COLO829 (cell line): ENCODE data around the gene TRMT10C.
"Not testable (repeated sequence)": the region's sequence is repeated elsewhere in the genome, so short reads cannot be mapped to it uniquely, and the experiment has no call there.

Source experiments
- DNase-seq: peaks from one replicate; pipeline ENCODE4 v3.0.0; 2012; ENCODE audit warnings: low spot score

Gene TRMT10C

GRCh38 chr3:101561630-101562328 lies at the start of gene TRMT10C:
TRMT10C (plus strand) TSS chr3:101561868; CDS start chr3:101564782, 2,914 bp downstream.
- peak; percentile 95 for DNase-seq

DNA sequence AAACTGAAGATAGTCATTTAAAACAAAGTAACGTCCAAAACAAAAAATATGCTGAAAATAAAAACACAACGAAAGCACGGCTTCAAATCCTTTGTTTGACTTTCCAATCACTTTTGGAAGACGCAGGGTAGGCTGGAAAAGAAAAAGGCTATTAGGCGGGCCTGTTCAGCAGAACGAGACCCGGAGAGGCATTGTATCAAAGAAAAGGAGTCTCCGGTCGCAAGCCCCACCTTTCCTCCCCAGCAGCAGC lies 49.3 kb upstream of the TRMT10C start:
- DNase-seq = no peak

DNA sequence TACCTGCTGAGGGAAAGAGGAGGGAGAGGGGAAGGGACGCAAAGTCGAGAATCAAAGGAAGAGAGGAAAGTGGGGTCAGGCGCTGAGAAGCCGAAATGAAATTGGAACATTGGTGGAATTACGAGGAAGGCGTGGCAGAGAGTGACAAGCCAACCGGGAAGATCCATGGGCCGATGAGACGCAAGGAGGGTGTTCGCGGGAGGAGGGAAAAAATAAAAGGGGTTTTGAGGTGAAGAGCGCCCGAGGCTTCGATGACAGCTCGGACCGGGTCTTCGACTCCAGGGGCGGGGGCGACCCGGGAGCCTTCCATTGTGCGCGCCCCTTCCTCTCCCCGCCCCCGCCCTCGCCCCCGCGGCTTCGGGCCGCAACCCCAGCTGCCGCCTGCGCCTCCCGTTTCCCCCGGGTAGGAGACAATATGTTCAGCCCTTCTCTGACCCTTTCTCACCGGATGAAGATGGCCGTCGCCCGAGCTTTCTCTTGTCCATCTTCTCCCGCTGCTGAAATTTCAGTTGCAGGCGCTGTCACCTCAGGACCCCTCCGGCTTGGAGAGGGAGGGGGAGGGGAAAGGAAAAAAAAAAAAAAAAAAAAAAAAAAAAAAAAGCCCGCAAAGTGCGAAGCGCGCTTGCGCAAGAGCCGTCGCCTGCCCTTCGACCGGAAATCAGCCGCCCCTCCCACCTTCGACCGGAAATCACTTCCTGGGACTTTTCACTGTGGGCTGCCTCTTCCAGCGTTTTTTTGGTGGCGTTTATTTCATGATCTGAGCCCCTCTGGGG lies 48.8 kb upstream of the TRMT10C start, which contains the start of gene SENP7:
Gene SENP7 (minus strand): TSS at position 567 of the 773 bp plus-strand sequence. CDS start 82 bp downstream, at position 485.
- DNase-seq = peak; percentile 99

DNA sequence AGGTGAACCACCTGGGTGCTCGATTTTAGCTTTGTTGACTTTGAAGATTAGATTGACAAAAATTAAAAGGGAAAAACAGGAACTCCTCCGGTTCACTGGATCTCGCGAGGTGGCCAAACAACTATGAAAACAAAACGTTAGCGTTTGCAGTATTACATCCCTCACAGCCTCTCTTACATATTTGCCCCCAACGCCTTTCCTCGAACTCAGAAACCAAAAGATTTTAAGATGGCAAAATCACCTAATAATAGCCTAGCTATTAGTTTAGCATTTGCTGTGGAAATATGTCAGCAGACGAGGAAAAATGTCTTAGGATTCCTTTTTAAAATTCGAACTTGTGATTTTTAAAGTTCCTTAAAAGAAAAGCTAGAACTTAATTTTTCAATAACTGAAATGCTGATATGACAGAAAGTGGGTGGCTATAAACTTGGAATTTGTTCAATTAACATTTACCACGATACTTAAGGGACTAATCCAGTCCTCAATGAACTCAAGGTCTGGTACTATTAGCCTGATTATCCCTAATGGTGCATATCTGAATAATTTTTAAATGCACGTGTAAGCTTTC lies 48.2 kb upstream of the TRMT10C start:
- peak; percentile 9 for DNase-seq

DNA sequence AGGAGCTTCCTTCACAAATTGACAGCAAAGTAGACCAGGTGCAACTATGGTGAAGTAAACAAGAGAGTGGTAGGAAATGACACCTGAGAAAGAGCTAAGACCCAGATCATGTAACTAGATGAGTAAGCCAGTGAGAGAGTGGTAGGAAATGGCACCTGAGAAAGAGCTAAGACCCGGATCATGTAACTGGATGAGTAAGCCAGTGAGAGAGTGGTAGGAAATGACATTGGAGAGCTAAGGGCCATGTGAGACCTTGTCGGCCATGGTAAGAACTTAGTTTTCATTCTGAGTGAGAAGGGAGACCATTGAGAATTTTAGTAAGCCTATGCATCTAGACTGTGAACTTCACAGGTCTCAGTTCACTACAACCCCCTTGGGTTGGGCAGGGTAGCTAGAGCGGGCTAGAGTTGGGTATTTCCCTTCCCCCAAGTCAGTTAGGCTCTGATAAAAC lies 43.2 kb upstream of the TRMT10C start:
- no peak for DNase-seq

GRCh38 chr3:101519685-101520365 lies 41.8 kb upstream of the TRMT10C start:
- no peak for DNase-seq

- no peak for DNase-seq
Observed at GRCh38 chr3:101521211-101521701, 40.4 kb upstream of the TRMT10C start.

- no peak for DNase-seq
Observed at GRCh38 chr3:101527441-101527840, 34.2 kb upstream of the TRMT10C start.

GRCh38 chr3:101527906-101528305 lies 33.8 kb upstream of the TRMT10C start:
- no peak for DNase-seq

GRCh38 chr3:101529816-101530685 lies 31.6 kb upstream of the TRMT10C start:
- no peak for DNase-seq

GRCh38 chr3:101530686-101531047 lies 31.0 kb upstream of the TRMT10C start:
- no peak for DNase-seq

- DNase-seq = peak; percentile 79
Observed at GRCh38 chr3:101531473-101532086, 30.1 kb upstream of the TRMT10C start.

DNA sequence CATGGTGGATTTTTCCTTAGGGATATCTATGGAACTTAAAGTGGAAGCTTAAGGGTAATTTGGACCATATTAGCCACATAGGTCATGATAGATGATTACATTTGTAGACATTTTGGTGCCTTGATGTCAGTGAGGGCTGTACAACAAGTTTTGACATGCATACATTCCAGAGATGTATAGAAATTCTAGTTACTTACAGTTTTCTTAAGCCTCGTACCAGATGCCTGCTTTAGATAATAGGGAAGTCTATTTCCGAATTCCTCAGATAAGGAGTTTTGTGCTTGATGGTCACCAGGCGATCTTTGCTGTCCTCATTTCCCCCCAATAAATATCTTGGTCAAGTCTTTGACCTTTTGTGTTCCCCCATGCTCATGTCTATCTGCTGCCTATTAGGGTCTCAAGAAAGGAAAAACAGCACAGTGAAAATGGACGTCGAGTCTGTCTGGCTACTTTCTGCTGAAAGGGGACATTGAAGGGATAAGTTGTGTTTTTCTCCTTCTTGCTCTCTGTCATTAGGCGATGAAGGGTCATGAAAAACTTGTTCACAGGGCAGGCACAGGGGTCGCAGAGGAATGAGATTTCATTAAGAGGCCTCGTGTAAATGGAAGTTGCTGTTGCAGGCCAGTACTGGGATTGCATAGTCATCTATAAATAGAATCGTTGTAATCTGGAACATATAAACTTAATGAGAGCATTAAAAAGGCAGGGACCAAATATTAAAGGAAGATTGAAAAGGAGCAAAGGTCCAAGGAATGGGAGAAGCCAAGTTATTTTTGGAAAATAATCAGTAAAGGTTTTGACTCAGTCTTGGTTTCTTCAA lies 28.7 kb upstream of the TRMT10C start:
- no peak for DNase-seq

DNA sequence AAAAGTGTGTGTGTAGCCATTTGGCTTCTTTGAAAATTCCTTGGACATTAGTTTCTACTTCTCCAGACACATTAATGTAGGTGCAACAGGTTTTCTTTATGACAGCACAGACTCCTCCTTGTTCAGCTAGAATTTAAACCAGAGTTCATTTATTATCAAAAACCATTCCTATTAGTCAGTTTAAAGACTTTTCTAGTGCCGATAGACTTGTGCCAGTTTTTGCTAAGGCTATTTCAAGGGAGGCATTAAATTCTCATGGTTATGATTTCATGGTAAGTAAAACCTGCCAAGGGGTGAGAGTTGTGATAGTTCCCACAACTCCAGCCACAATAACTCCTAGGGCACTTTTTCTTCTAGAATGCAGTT lies 28.1 kb upstream of the TRMT10C start:
- no peak for DNase-seq

GRCh38 chr3:101535221-101535620 lies 26.4 kb upstream of the TRMT10C start:
- DNase-seq = no peak

GRCh38 chr3:101536266-101536665 lies 25.4 kb upstream of the TRMT10C start:
- no peak for DNase-seq

- not testable (repeated sequence) for DNase-seq
Observed at GRCh38 chr3:101536955-101537354, 24.7 kb upstream of the TRMT10C start.

GRCh38 chr3:101542957-101543356 lies 18.7 kb upstream of the TRMT10C start:
- DNase-seq = no peak

DNA sequence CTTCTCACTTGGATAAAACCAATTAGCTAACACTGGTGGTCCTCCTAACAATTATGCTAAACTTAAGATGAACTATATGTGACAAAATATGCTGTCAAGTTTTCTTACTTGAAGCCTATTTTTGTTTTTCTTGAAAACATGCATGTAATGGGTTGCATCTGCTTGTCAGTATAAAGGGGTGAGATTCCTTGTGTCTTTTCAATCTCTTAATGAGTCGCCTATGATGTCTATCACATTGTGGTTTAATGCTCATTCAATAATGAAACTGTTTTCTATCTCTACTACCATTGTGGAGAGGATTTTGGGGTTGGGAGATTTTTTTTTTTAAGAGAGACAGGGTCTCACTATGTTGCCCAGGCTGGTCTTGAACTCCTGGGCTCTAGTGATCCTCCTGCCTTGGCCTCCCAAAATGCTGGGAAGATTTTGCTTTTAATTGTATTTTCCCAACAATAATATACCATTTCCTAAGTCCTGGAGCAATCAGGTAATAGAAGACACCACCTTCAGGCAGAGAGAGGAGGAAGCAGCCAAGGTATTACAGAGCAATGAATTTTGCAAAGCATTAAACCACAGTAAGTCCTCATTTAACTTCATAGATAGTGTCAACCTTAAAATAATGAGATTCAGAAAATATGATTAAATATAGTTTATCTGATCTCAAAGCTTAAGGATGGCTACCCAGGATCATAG lies 17.4 kb upstream of the TRMT10C start:
- no peak for DNase-seq
